Stimulated activated naive CD4-positive, alpha-beta T cell (primary cell): ENCODE data around the gene CST9.
"Not testable (repeated sequence)": the region's sequence is repeated elsewhere in the genome, so short reads cannot be mapped to it uniquely, and the experiment has no call there.

Source experiments
- DNase-seq, 6 experiments: peaks; one replicate each; lab custom pipeline; 2025; lab: John Stamatoyannopoulos, UW

Gene CST9

GRCh38 chr20:23623666-23624323 lies 18.1 kb upstream of the CST9 start:
- no peak for DNase-seq

GRCh38 chr20:23622839-23623343 lies 17.2 kb upstream of the CST9 start:
- DNase-seq: no peak

GRCh38 chr20:23622401-23622800 lies 16.7 kb upstream of the CST9 start:
- DNase-seq: not testable (repeated sequence)

GRCh38 chr20:23620670-23621386 lies 15.1 kb upstream of the CST9 start:
- not testable (repeated sequence) for DNase-seq

- DNase-seq: no peak
These were observed 8.4 kb upstream of the CST9 start for GRCh38 chr20:23614163-23614562.

GRCh38 chr20:23613676-23614075 lies 8.0 kb upstream of the CST9 start:
- DNase-seq: no peak

- no peak for DNase-seq
These were observed 6.7 kb upstream of the CST9 start for GRCh38 chr20:23612396-23612795.

- DNase-seq: no peak
These were observed 3.9 kb upstream of the CST9 start for GRCh38 chr20:23609486-23610109.

- DNase-seq: no peak
These were observed 2.6 kb upstream of the CST9 start for GRCh38 chr20:23608251-23608846.

GRCh38 chr20:23607497-23608245 lies 2.0 kb upstream of the CST9 start:
- DNase-seq: no peak

GRCh38 chr20:23606652-23607049 lies 934 bp upstream of the CST9 start:
- DNase-seq: peak in 5 of 6 experiments; percentile 6 to 30 (median 24)

GRCh38 chr20:23604306-23604705 lies 1.4 kb downstream of the CST9 start:
- DNase-seq: no peak

- DNase-seq: no peak
These were observed 2.4 kb downstream of the CST9 start for GRCh38 chr20:23603321-23603720.

- no peak for DNase-seq
These were observed 3.0 kb downstream of the CST9 start for GRCh38 chr20:23602699-23603098.

GRCh38 chr20:23602241-23602640 lies 3.5 kb downstream of the CST9 start:
- DNase-seq: no peak

GRCh38 chr20:23601715-23602114 lies 4.0 kb downstream of the CST9 start:
- no peak for DNase-seq

GRCh38 chr20:23598481-23598880 lies 7.2 kb downstream of the CST9 start:
- DNase-seq: no peak

GRCh38 chr20:23596579-23597250 lies 9.0 kb downstream of the CST9 start:
- no peak for DNase-seq

GRCh38 chr20:23595941-23596340 lies 9.8 kb downstream of the CST9 start:
- DNase-seq: no peak

GRCh38 chr20:23588434-23589403 lies 17.0 kb downstream of the CST9 start:
- no peak for DNase-seq
